Camera-type eye (tissue), 1 donor: ENCODE results near the gene PFN3. TPM values are rescaled to one million over a fixed set of nuclear protein-coding genes. Genes with fewer than 3 reads are reported as not detected.

Experiments used
- total RNA-seq: library from RNA; depleted of rRNA; stranded (reverse); fragments of >200 nt; gene quantifications from one replicate; pipeline ENCODE4 v1.2.3, GENCODE V29; 2014

The PFN3 gene, protein sequence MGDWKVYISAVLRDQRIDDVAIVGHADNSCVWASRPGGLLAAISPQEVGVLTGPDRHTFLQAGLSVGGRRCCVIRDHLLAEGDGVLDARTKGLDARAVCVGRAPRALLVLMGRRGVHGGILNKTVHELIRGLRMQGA
- not detected for total RNA-seq

DNA sequence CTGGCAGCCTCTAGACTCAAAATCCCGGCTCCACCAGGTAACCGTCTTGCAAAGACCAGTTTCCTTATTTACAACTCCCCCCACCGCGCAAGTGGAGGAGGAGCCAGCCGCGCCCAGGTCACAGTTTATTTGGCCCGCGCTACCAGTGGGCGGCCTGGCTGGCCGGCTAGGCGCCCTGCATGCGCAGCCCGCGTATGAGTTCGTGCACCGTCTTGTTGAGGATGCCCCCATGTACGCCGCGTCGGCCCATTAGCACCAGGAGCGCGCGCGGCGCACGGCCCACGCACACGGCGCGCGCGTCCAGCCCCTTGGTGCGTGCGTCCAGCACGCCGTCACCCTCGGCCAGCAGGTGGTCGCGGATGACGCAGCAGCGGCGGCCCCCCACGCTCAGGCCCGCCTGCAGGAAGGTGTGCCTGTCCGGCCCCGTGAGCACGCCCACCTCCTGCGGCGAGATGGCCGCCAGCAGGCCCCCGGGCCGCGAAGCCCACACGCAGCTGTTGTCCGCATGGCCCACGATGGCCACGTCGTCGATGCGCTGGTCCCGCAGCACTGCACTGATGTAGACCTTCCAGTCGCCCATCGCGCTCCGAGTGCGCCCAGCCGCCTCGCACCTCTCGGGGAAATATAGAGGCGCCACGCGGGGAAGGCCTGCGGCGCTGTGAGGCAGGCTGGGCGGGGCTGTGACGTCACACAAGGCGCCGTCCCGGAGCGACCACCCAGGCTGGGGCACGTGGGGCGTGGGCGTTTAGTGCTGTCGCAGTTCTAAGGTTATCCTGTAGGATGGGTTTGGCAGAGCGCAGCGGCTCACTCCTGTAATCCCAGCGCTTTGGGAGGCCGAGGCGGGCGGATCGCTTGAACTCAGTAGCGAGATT lies at the start of gene PFN3:
Gene PFN3 (minus strand): TSS at position 665 of the 872 bp plus-strand sequence. CDS start 85 bp downstream, at position 580.

DNA sequence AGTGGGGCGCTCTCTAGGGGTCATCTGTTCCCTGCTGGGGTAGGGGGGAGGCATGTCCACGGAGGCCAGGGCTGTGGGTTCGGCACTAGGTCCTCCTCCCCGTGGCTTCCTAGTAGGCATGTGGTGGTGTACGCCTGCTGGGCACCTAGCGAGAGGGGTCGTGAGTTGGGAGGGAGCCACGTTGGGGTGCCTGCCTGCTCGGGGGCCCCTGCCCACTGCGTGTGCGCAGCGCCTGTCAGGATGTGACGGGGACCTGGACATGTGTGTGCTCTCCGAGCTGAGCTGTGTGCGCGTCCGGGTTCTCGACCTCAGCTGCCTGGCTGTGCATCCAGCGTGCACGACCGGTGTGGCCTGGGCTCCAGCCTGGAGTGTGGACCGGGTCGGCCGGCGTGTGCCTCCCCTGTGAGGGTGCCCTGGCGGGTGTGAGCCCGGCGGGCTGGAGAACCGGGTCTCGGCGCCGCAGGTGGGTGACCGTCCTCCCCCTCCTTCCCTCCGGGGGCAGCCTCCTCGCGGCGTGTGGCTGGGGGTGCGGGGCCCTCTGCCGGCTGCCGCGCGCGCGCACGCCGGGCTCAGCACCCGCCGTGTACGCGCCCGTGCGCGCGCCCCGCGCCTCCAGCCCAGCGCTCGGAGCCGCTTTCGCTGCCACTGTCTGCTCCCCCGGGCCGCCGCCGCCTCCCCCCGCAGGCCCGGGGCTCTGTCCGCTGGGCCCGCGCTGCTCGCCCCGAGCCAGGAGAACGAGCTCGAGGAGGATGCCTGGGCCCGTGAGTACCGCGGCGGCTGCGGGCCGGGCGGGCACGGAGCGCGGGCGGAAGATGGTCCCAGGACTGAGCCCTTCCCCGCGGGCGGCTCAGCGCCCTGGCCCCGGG lies 46.0 kb upstream of the PFN3 start, which contains the start of gene PRR7:
Gene PRR7 (plus strand): TSS at position 615 of the 866 bp plus-strand sequence. CDS start 8,254 bp downstream, outside the sequence.

DNA sequence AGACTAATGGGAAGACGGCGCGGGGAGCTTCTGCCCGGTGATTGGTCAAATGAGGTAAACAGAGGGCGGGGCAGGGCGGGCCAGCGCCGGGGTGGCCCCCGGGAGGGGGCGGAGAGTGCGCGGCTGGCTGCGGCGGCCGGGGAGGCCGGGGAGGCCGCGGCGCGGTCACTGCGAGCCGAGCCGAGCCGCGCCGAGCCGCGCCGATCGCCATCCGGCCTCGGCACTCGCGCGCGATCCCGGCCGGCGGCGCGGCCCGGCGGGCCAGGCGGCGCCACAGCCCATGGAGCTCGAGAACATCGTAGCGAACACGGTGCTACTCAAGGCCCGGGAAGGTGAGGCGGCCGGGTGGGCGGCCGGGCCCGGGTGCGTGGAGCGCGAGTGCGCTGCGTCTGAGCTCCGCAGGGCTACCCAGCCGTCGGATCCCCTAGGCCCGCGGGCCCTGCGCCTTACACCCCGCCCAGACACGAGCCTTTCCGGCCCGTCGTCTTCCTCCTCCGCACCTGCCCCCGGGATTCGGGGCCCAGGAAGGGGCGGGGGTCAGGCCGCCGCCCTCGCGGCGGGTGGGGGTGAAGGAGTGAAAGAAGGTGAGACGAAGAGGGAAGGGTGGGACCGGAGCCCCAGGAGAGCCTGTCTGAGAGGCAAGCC lies 26.2 kb upstream of the PFN3 start, which contains the start of gene GRK6:
Gene GRK6 (plus strand): TSS at position 111 of the 645 bp plus-strand sequence. CDS start 170 bp downstream, at position 281.

DNA sequence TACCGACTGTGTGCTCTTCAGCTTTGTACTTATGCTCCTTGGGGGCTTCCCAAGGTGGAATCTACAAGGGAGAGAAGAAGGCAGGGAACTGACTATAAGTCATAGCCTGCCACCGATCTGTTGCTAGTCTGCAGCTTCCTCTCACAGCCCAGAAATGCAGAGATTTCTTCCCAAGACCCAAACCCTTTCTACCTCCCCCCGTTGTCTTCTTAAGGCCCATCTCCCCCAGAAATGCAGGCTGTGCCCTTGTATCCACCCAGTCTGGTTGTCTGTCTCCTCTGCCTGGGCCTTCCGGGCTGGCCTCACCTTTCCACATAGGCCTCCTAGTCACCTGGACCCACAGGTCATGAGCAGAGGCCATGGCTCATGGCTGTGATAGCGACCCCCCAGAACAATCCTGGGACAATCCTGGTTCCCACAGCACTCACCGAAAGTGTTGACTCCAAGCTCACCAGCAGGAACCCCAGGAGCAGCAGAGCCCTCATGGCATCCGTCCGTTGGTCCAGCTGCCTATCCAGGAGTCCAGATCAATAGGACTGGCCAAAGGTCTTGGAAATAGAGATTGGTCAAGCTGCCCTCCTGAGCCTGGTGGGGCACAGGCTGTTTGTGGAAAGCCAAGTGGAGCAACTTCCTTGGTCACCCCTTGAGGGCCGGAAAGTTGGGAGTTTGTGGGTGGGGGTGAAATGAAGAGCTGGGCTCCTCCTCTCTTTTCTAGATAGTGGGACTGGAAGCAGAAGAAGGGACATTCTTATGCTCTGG lies 8.8 kb upstream of the PFN3 start, which contains the start of gene F12:
Gene F12 (minus strand): TSS at position 522 of the 759 bp plus-strand sequence. CDS start 37 bp downstream, at position 485.

DNA sequence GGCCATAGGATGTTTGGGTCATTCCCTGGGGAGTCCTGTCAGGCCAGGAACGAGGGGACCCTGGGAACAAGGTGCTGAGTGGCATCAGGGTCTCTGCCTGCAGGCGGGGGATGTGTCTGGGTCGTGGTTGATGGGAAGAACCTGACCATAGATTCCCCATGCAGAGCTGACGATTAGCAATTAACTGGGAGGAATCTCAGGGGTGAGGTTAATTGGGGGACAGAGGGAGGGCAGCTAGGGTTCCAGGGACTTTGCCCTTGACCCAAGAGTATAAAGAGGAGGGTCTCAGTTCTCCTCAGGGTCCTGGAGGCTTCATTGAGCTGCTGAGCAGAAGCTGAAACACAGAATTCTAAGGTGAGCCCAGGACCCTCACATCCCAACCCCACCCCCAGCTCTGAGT lies 16.3 kb downstream of the PFN3 start, which contains the start of gene SLC34A1:
Gene SLC34A1 (plus strand): TSS at position 301 of the 400 bp plus-strand sequence. CDS start 1,308 bp downstream, outside the sequence.

DNA sequence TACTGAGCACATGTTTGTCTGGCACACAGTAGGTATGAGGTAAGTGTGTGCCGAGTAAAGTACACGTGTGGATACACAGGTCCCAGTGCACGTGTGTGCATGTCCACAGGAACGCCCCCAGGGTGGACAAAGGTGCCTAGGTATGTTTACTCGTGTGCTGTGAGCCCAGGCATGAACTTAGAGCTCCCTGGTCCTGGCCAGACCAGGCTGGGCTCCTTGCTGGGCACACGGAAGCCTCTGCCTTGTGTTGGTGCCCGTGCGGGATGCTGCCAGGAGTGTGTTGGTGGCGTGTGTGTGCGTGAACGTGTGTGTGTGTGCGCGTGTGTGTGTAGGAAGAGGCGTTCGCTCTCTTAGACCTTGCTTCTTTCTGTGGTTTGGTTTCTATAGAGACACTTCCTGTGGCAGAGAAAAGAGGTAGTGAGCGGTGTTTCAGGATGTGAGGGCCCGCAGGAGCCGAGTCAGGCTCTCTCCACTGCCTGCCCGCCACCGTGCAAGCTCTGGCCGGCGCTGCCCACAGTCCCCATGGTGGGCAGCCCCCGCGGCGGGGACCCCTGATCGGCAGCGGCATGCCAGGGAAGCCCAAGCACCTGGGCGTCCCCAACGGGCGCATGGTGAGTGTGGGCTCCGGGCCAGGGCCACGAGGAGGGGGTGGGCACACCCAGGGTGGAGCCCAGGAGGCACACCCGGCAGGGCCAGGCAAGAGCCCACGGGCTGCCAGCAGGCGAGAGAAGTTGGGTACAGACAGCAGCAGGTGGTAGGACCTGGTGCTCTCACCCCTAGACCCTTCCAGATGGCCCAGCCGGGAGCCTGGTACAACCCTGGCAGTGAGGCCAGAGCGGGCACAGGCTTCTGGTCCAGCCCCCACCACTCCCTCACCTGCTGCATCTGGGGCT lies 42.8 kb downstream of the PFN3 start, which contains the start of gene RGS14:
Gene RGS14 (plus strand): TSS at position 466 of the 893 bp plus-strand sequence. CDS start 101 bp downstream, at position 567.

DNA sequence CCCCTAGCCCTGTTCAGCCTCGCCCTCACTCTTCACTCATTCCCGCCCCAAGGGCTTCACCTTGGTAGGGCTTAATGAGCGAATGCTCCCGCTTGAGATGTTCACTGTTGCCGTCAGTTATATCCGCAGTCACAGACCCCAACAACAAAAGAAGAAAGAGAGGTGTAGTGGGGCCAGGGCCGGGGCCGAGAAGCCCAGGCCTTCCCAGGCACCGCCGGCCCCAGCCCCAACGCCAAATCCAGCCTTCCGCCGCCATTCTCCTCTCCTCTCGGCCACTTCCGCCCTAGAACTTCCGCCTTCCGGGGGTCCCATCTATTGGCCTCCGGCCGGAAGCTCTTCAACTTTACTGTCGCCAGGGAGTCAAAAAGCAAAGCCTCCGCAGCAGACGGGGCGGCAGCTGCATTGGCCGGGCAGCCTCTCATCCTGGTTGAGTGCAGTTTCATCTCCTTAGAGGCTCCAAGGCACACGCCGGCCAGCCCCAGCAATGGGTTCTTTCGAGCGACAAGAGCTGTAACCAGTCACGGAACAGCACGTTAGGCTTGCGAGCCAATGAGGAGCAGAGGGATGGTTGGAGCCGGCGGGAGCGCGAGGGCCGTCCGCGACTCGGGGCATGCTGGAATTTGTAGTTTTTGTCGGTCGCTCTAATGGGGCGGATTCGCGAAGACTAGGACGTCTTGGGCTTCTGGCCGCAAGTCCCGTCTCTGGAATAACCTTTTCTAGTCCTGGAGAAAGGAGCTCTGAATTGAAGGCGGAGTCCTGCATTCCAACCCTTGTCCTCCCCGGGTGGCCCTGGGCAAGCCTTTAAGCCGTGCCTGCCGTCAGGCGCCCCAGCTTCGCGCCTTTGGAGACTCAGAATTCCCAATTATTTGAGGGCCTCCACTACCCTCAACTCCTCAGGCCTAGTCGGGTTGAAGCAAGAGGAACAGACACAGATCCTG lies 48.8 kb downstream of the PFN3 start, which contains the start of gene LMAN2:
Gene LMAN2 (minus strand): TSS at position 277 of the 938 bp plus-strand sequence. CDS start 21 bp downstream, at position 256.

Other genes with a start within 250 kb of the PFN3 start
- gene RAB24, start 96.9 kb downstream of the PFN3 start, total RNA-seq: 29.4 TPM
- 45.3 TPM for gene PRELID1, start 96.9 kb downstream of the PFN3 start, total RNA-seq
- 14.5 TPM for gene MXD3, start 88.8 kb downstream of the PFN3 start, total RNA-seq
- gene LMAN2, start 49.0 kb downstream of the PFN3 start, total RNA-seq: 150 TPM
- 5.1 TPM for gene RGS14, start 42.7 kb downstream of the PFN3 start, total RNA-seq
- gene SLC34A1, start 16.2 kb downstream of the PFN3 start, total RNA-seq: not detected
- gene F12, start 8.9 kb upstream of the PFN3 start, total RNA-seq: 1.9 TPM
- gene GRK6, start 26.0 kb upstream of the PFN3 start, total RNA-seq: 22.2 TPM
- gene PRR7, start 46.2 kb upstream of the PFN3 start, total RNA-seq: 4.8 TPM
- 132 TPM for gene DBN1, start 73.0 kb upstream of the PFN3 start, total RNA-seq
- 64.4 TPM for gene PDLIM7, start 96.9 kb upstream of the PFN3 start, total RNA-seq
- gene DOK3, start 109.2 kb upstream of the PFN3 start, total RNA-seq: 4.8 TPM
- 68.6 TPM for gene DDX41, start 116.3 kb upstream of the PFN3 start, total RNA-seq
- 49.9 TPM for gene FAM193B, start 153.9 kb upstream of the PFN3 start, total RNA-seq
- gene TMED9, start 191.5 kb upstream of the PFN3 start, total RNA-seq: 81.0 TPM
- 29.9 TPM for gene B4GALT7, start 199.5 kb upstream of the PFN3 start, total RNA-seq